ENCODE results near the gene DOCK10. TPM values are rescaled to one million over a fixed set of nuclear protein-coding genes. Genes with fewer than 3 reads are reported as not detected.

Gene DOCK10
- total RNA-seq, 1 donor from 2014 or later, result 14.3 TPM

DNA sequence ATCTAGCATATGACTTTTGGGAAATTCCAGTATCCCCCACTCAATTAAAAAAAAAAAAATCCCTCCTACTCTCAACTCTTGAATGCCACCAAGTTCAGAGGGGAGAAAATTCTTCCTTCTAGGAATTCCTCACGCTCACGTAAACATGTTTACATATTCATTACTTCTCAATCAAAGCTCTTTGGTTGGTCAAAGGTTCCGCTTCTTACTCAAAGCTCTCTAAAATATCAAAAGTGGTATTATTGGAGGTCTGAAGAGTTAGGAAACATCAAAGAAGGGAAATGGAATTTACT lies 4.1 kb downstream of the DOCK10 start:
- Mint-ChIP-seq H3K36me3 (ENCODE audit: low read depth) (no peaks in the 10 kb centered on the region), H3K27ac (ENCODE audit: unreplicated experiment) (no peak overlapping the region), H3K27me3 (ENCODE audit: low read depth) (no peaks in the 10 kb centered on the region), H3K9me3 (ENCODE audit: low read depth) (no peaks in the 10 kb centered on the region), H3K4me1 (ENCODE audit: low read depth) (peaks cover 19% of the 10 kb centered on the region), H3K4me3 (ENCODE audit: unreplicated experiment) (no peak overlapping the region)
- no peak for DNase-seq (ENCODE audit: low spot score)
- TF ChIP-seq, protein P1, sequence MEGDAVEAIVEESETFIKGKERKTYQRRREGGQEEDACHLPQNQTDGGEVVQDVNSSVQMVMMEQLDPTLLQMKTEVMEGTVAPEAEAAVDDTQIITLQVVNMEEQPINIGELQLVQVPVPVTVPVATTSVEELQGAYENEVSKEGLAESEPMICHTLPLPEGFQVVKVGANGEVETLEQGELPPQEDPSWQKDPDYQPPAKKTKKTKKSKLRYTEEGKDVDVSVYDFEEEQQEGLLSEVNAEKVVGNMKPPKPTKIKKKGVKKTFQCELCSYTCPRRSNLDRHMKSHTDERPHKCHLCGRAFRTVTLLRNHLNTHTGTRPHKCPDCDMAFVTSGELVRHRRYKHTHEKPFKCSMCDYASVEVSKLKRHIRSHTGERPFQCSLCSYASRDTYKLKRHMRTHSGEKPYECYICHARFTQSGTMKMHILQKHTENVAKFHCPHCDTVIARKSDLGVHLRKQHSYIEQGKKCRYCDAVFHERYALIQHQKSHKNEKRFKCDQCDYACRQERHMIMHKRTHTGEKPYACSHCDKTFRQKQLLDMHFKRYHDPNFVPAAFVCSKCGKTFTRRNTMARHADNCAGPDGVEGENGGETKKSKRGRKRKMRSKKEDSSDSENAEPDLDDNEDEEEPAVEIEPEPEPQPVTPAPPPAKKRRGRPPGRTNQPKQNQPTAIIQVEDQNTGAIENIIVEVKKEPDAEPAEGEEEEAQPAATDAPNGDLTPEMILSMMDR (IDR thresholded peaks at IDR 0.05), result no peak

- H3K4me1 Mint-ChIP-seq (ENCODE audit: low read depth), result peaks cover 14% of the 10 kb centered on the region
- no peaks in the 10 kb centered on the region for H3K27me3 Mint-ChIP-seq (ENCODE audit: low read depth)
- no peaks in the 10 kb centered on the region for H3K9me3 Mint-ChIP-seq (ENCODE audit: low read depth)
- H3K27ac Mint-ChIP-seq (ENCODE audit: unreplicated experiment), result no peak overlapping the region
- H3K36me3 Mint-ChIP-seq (ENCODE audit: low read depth), result no peaks in the 10 kb centered on the region
- no peak overlapping the region for H3K4me3 Mint-ChIP-seq (ENCODE audit: unreplicated experiment)
- DNase-seq (ENCODE audit: low spot score), result no peak
- TF ChIP-seq, protein P1 (IDR thresholded peaks at IDR 0.05), result no peak
Observed at GRCh38 chr2:225037415-225038230, 4.6 kb downstream of the DOCK10 start.

GRCh38 chr2:225036431-225036830 lies 5.8 kb downstream of the DOCK10 start:
- Mint-ChIP-seq H3K4me1 (ENCODE audit: low read depth) (peaks cover 13% of the 10 kb centered on the region), H3K9me3 (ENCODE audit: low read depth) (no peaks in the 10 kb centered on the region), H3K36me3 (ENCODE audit: low read depth) (no peaks in the 10 kb centered on the region), H3K27ac (ENCODE audit: unreplicated experiment) (no peak overlapping the region), H3K4me3 (ENCODE audit: unreplicated experiment) (no peak overlapping the region), H3K27me3 (ENCODE audit: low read depth) (no peaks in the 10 kb centered on the region)
- DNase-seq (ENCODE audit: low spot score), result no peak
- TF ChIP-seq, protein P1 (IDR thresholded peaks at IDR 0.05), result no peak

DNA sequence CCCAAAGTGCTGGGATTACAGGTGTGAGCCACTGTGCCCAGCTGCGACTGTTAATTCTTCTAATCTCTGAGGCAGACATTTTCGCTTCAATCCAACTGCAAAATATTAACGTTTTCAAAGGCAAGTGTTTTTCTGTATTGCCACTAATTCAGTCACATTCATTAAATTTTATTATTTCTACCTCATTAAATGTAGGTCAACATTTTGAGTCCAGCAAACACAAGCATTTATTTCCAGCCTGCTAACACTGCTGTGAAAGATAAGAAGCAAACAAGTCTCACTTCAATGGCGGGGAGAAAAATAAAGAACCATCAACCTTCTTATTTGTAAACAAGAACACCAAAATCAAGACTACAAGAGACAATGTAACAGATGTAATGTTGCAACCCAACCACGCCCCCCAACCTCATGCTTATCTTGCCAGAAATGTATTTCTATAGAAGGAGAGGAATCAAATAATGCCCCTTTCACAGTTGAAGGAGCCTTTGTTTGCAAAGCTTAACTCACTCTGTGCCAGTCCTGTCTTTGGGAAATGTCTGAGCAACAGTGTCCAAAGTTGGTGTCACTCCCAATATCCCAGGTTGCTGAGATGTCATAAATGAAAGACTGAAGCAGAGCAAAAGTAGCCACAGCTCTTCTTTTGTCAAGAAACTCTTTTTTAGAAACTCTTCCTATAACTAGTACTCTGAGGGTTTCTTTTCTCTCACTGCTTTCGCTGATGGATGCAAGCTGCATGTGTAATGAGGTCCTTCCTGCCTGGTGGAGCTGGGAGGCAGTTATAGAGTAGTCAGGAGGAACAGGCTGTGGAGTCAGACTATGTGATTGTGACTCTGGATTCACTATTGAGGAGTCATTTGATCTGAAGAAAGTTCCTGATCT lies 8.6 kb downstream of the DOCK10 start:
- Mint-ChIP-seq H3K27me3 (ENCODE audit: low read depth) (no peaks in the 10 kb centered on the region), H3K9me3 (ENCODE audit: low read depth) (no peaks in the 10 kb centered on the region), H3K4me3 (ENCODE audit: unreplicated experiment) (no peak overlapping the region), H3K36me3 (ENCODE audit: low read depth) (no peaks in the 10 kb centered on the region), H3K27ac (ENCODE audit: unreplicated experiment) (no peak overlapping the region), H3K4me1 (ENCODE audit: low read depth) (peaks cover 3% of the 10 kb centered on the region)
- DNase-seq (ENCODE audit: low spot score), result no peak
- TF ChIP-seq, protein P1 (IDR thresholded peaks at IDR 0.05), result no peak

- Mint-ChIP-seq H3K9me3 (ENCODE audit: low read depth) (no peaks in the 10 kb centered on the region), H3K4me3 (ENCODE audit: unreplicated experiment) (no peak overlapping the region), H3K4me1 (ENCODE audit: low read depth) (peaks cover 5% of the 10 kb centered on the region), H3K36me3 (ENCODE audit: low read depth) (no peaks in the 10 kb centered on the region), H3K27ac (ENCODE audit: unreplicated experiment) (no peak overlapping the region), H3K27me3 (ENCODE audit: low read depth) (no peaks in the 10 kb centered on the region)
- TF ChIP-seq, protein P1 (IDR thresholded peaks at IDR 0.05), result no peak
- DNase-seq (ENCODE audit: low spot score), result no peak
Observed at GRCh38 chr2:225032246-225032645, 10.0 kb downstream of the DOCK10 start.
